Measurements from ENCODE around the gene SELENON. TPM values are rescaled to one million over a fixed set of nuclear protein-coding genes. Genes with fewer than 3 reads are reported as not detected.
A peak's percentile ranks its signal among the peaks of the same experiment; 100 is the strongest.

SELENON gene
- total and polyA plus RNA-seq, 2 donors from 2014 or later, result 69.3 to 116 TPM

DNA sequence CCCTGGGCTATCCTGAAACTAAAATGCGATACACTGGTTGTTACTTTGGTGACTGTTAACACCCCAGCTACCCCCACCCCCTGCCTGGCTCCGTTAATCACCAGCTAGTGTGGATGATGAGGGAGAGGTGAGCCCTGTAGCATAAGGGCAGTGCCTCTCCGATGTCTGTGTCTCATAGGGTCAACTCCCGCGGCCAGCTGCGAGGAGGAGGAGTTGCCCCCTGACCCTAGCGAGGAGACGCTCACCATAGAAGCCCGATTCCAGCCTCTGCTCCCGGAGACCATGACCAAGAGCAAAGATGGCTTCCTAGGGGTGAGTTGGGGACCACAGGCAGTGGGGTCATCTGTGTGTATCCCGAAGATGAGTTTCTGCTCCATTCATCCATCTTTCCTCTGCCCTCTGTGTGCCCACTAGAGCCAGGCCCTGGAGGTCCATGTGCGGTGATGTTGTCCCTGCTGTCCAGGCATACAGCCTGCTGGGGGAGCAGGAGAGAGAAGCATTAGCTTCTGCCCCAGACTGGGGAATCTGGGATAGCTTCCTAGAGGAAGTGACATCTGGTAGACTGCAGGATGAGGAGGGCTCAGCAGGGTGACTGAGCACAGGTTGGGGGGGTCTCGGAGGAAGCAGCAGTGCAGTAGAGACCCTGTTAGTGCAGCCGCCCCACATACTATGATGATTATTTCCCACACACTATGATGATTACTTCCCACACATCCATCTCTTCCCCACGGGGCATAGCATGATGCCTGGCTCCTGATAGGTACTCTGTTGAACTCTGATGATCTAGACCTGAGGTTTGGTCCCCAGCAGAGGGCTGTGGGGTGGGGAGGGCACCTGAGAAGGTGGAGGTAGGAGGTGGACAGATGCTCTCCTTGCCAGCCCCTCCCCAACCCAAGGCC is 5.2 kb downstream of the SELENON start:
- Histone ChIP-seq H3K27ac (ENCODE audit: low read depth in 2 of 2, low read length in 2 of 2) (no peak overlapping the region), H3K4me1 (ENCODE audit: control insufficient read depth in 2 of 3, insufficient read depth in 2 of 3, low read depth in 1 of 3, low read length in 3 of 3) (peaks cover 0 to 18% (median 9%) of the 10 kb centered on the region in 3 donors), H3K36me3 (ENCODE audit: control insufficient read depth in 2 of 3, insufficient read depth in 3 of 3, low read length in 3 of 3) (peaks cover 0 to 7% (median 0%) of the 10 kb centered on the region in 3 donors), H3K9ac (ENCODE audit: low read length in 3 of 3) (no peak overlapping the region), H3K27me3 (ENCODE audit: control insufficient read depth, insufficient read depth, low read length) (no peaks in the 10 kb centered on the region), H3K4me3 (ENCODE audit: low read length in 3 of 3) (no peak overlapping the region), H3K9me3 (ENCODE audit: control insufficient read depth in 2 of 3, insufficient read depth in 1 of 3, low read length in 3 of 3) (no peaks in the 10 kb centered on the region)
- FAIRE-seq, result no peak
- TF ChIP-seq, protein P1, sequence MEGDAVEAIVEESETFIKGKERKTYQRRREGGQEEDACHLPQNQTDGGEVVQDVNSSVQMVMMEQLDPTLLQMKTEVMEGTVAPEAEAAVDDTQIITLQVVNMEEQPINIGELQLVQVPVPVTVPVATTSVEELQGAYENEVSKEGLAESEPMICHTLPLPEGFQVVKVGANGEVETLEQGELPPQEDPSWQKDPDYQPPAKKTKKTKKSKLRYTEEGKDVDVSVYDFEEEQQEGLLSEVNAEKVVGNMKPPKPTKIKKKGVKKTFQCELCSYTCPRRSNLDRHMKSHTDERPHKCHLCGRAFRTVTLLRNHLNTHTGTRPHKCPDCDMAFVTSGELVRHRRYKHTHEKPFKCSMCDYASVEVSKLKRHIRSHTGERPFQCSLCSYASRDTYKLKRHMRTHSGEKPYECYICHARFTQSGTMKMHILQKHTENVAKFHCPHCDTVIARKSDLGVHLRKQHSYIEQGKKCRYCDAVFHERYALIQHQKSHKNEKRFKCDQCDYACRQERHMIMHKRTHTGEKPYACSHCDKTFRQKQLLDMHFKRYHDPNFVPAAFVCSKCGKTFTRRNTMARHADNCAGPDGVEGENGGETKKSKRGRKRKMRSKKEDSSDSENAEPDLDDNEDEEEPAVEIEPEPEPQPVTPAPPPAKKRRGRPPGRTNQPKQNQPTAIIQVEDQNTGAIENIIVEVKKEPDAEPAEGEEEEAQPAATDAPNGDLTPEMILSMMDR (IDR thresholded peaks at IDR 0.05; ENCODE audit: borderline replicate concordance, extremely low read depth, insufficient read depth), result no peak
- intact Hi-C loops (cut with DNase I), result no loop called here
- peak in 1 of 5 donors; percentile 44 for DNase-seq

DNA sequence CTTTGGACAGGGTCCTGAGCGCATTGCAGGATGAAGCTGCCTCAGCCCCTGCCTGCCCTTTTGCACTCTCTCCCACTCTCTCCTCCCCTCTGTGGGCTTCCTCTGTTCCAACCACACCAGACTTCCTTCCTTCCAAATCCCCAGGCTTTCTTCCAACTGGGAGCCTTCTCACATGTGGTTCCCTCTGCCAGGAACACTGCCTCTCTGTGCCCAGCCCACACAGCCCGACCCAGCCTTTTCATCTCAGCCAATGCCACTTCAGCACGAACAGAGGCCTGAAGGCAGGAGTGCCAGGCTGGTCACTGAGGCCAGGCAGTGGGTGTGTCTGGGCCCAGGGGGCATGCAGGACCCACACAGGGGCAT is 5.9 kb downstream of the SELENON start:
- Histone ChIP-seq H3K9ac (ENCODE audit: low read length in 3 of 3) (no peak overlapping the region), H3K4me3 (ENCODE audit: low read length in 3 of 3) (no peak overlapping the region), H3K9me3 (ENCODE audit: control insufficient read depth in 2 of 3, insufficient read depth in 1 of 3, low read length in 3 of 3) (no peaks in the 10 kb centered on the region), H3K27me3 (ENCODE audit: control insufficient read depth, insufficient read depth, low read length) (no peaks in the 10 kb centered on the region), H3K36me3 (ENCODE audit: control insufficient read depth in 2 of 3, insufficient read depth in 3 of 3, low read length in 3 of 3) (peaks cover 0 to 7% (median 0%) of the 10 kb centered on the region in 3 donors), H3K27ac (ENCODE audit: low read depth in 2 of 2, low read length in 2 of 2) (peak overlapping the region in 1 of 2 donors; percentile 32), H3K4me1 (ENCODE audit: control insufficient read depth in 2 of 3, insufficient read depth in 2 of 3, low read depth in 1 of 3, low read length in 3 of 3) (peaks cover 0 to 18% (median 6%) of the 10 kb centered on the region in 3 donors)
- intact Hi-C loops (cut with DNase I), result no loop called here
- FAIRE-seq (no peak), DNase-seq (peak in 1 of 5 donors; percentile 73)
- TF ChIP-seq, protein P1 (IDR thresholded peaks at IDR 0.05; ENCODE audit: borderline replicate concordance, extremely low read depth, insufficient read depth), result no peak

DNA sequence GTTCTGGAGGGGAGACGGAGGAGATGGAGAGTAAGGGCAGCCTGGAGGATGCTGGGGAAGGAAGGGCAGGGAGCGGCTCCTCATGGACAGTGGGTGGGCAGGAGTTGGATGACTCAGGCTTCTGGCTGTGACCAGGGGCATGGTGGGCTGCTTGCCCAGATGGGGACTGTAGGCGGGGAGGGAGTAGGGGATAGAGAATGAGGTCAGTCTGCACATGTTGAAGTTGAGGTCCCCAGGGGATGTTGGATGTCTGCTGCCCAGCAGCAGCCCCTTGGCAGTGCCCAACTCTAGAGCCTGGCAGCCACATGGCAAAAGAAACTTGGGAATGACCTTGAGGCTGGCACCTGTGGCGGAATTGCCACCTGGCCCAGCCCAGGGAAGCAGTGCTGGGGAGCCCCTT is 6.4 kb downstream of the SELENON start:
- FAIRE-seq, result no peak
- no peaks in the 10 kb centered on the region for H3K27me3 ChIP-seq (ENCODE audit: control insufficient read depth, insufficient read depth, low read length)
- peaks cover 0 to 7% (median 0%) of the 10 kb centered on the region in 3 donors for H3K36me3 ChIP-seq (ENCODE audit: control insufficient read depth in 2 of 3, insufficient read depth in 3 of 3, low read length in 3 of 3)
- peak in 1 of 5 donors; percentile 79 for DNase-seq
- no peaks in the 10 kb centered on the region for H3K9me3 ChIP-seq (ENCODE audit: control insufficient read depth in 2 of 3, insufficient read depth in 1 of 3, low read length in 3 of 3)
- H3K27ac ChIP-seq (ENCODE audit: low read depth in 2 of 2, low read length in 2 of 2), result peak overlapping the region in 1 of 2 donors; percentile 32
- peaks cover 0 to 17% (median 4%) of the 10 kb centered on the region in 3 donors for H3K4me1 ChIP-seq (ENCODE audit: control insufficient read depth in 2 of 3, insufficient read depth in 2 of 3, low read depth in 1 of 3, low read length in 3 of 3)
- H3K9ac ChIP-seq (ENCODE audit: low read length in 3 of 3), result no peak overlapping the region
- H3K4me3 ChIP-seq (ENCODE audit: low read length in 3 of 3), result no peak overlapping the region
- TF ChIP-seq, protein P1 (IDR thresholded peaks at IDR 0.05; ENCODE audit: borderline replicate concordance, extremely low read depth, insufficient read depth), result no peak
- intact Hi-C loops (cut with DNase I), result no loop called here

All from kidney (tissue), 14 donors.